Neural progenitor cell (in vitro differentiated cells): Measurements from ENCODE around the gene STK17B. TPM values are rescaled to one million over a fixed set of nuclear protein-coding genes. Genes with fewer than 3 reads are reported as not detected.

Experiments used
- DNase-seq: peaks from one replicate; pipeline ENCODE4 v3.0.0-alpha.2; 2016; ENCODE audit warnings: low spot score
- H2AFZ ChIP-seq: fragments of 200-600 bp; sonication (generic); replicated peaks from 2 replicates; pipeline ENCODE4 v1.6.1; 2016; ENCODE audit warnings: antibody characterized with exemption
- H3F3A ChIP-seq: fragments of 200-600 bp; sonication (generic); 2 replicates; pipeline ENCODE4 v1.6.1; 2016; ENCODE audit warnings: antibody characterized with exemption, low read depth
- H3K27ac ChIP-seq: fragments of 200-600 bp; sonication (generic); 2 replicates; pipeline ENCODE4 v1.5.1; 2016; ENCODE audit warnings: mild to moderate bottlenecking
- H3K27me3 ChIP-seq: fragments of 200-600 bp; sonication (generic); 2 replicates; pipeline ENCODE4 v1.6.1; 2016; ENCODE audit warnings: mild to moderate bottlenecking, moderate library complexity
- H3K36me3 ChIP-seq: fragments of 200-600 bp; sonication (generic); 2 replicates; pipeline ENCODE4 v1.5.1; 2016
- H3K4me1 ChIP-seq: fragments of 200-600 bp; sonication (generic); 2 replicates; pipeline ENCODE4 v1.6.1; 2016; ENCODE audit warnings: mixed run types
- H3K4me2 ChIP-seq: fragments of 200-600 bp; sonication (generic); 2 replicates; pipeline ENCODE4 v1.6.1; 2016
- H3K4me3 ChIP-seq: fragments of 200-600 bp; sonication (generic); 2 replicates; pipeline ENCODE4 v1.5.1; 2016
- H3K79me2 ChIP-seq: fragments of 200-600 bp; sonication (generic); 2 replicates; pipeline ENCODE4 v1.6.1; 2016; ENCODE audit warnings: low read depth
- H3K9ac ChIP-seq: fragments of 200-600 bp; sonication (generic); 2 replicates; pipeline ENCODE4 v1.6.1; 2016
- H3K9me3 ChIP-seq: fragments of 200-600 bp; sonication (generic); 2 replicates; pipeline ENCODE4 v1.5.1; 2016; ENCODE audit warnings: low read depth
- H4K20me1 ChIP-seq: fragments of 200-600 bp; sonication (generic); 2 replicates; pipeline ENCODE4 v1.6.1; 2016; ENCODE audit warnings: low read depth
- H3K27ac Mint-ChIP-seq: 3 replicates; pipeline ENCODE4 v1.8.0; 2021; ENCODE audit warnings: mixed read lengths
- H3K27me3 Mint-ChIP-seq: 2 replicates; pipeline ENCODE4 v1.8.0; 2022; ENCODE audit warnings: low read depth, mild to moderate bottlenecking, inconsistent platforms, moderate library complexity, mixed read lengths; ENCODE audit not compliant: insufficient read depth
- H3K36me3 Mint-ChIP-seq: 3 replicates; pipeline ENCODE4 v1.8.0; 2021; ENCODE audit warnings: mixed read lengths
- H3K4me1 Mint-ChIP-seq: 3 replicates; pipeline ENCODE4 v1.8.0; 2021; ENCODE audit warnings: mixed read lengths
- H3K4me3 Mint-ChIP-seq: 3 replicates; pipeline ENCODE4 v1.8.0; 2021; ENCODE audit warnings: mild to moderate bottlenecking, moderate library complexity, mixed read lengths
- H3K9me3 Mint-ChIP-seq: 3 replicates; pipeline ENCODE4 v1.8.0; 2020; ENCODE audit warnings: mixed read lengths
- EZH2 ChIP-seq: fragments of 200-600 bp; sonication (generic); IDR thresholded peaks from 2 replicates; pipeline ENCODE4 v1.6.1; 2017; ENCODE audit warnings: antibody characterized with exemption, mild to moderate bottlenecking, moderate library complexity
- EZH2phosphoT487 ChIP-seq: fragments of 200-600 bp; sonication (generic); IDR thresholded peaks from 2 replicates; pipeline ENCODE4 v1.6.1; 2017; ENCODE audit warnings: antibody characterized with exemption
- total RNA-seq: library from RNA; depleted of rRNA; stranded (reverse); fragments of >200 nt; gene quantifications from 2 replicates; pipeline ENCODE4 v1.2.3, GENCODE V29; 2015; ENCODE audit warnings: low replicate concordance
- TF ChIP-seq, protein P1 (sequence below): fragments of 200-600 bp; sonication (generic); IDR thresholded peaks from 2 replicates; pipeline ENCODE4 v1.5.1; 2017; ENCODE audit warnings: antibody characterized with exemption, mild to moderate bottlenecking

The STK17B gene
- total RNA-seq, 1 donor from 2014 or later = 35.4 TPM

GRCh38 chr2:196099916-196100315 is 71.5 kb downstream of the STK17B start:
- no peak overlapping the region for H3K9ac ChIP-seq
- H3K9me3 ChIP-seq = no peaks in the 10 kb centered on the region
- DNase-seq = no peak
- peaks cover 5% of the 10 kb centered on the region for H3K27me3 Mint-ChIP-seq
- H3K27ac Mint-ChIP-seq = no peak overlapping the region
- no peaks in the 10 kb centered on the region for H4K20me1 ChIP-seq
- no peaks in the 10 kb centered on the region for H3K79me2 ChIP-seq
- TF ChIP-seq EZH2 = no peak
- TF ChIP-seq EZH2phosphoT487 = no peak
- TF ChIP-seq, protein P1, sequence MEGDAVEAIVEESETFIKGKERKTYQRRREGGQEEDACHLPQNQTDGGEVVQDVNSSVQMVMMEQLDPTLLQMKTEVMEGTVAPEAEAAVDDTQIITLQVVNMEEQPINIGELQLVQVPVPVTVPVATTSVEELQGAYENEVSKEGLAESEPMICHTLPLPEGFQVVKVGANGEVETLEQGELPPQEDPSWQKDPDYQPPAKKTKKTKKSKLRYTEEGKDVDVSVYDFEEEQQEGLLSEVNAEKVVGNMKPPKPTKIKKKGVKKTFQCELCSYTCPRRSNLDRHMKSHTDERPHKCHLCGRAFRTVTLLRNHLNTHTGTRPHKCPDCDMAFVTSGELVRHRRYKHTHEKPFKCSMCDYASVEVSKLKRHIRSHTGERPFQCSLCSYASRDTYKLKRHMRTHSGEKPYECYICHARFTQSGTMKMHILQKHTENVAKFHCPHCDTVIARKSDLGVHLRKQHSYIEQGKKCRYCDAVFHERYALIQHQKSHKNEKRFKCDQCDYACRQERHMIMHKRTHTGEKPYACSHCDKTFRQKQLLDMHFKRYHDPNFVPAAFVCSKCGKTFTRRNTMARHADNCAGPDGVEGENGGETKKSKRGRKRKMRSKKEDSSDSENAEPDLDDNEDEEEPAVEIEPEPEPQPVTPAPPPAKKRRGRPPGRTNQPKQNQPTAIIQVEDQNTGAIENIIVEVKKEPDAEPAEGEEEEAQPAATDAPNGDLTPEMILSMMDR = no peak
- H3K4me3 Mint-ChIP-seq = no peak overlapping the region
- no peak overlapping the region for H2AFZ ChIP-seq
- H3K4me1 ChIP-seq = peaks cover 16% of the 10 kb centered on the region
- no peaks in the 10 kb centered on the region for H3K36me3 ChIP-seq
- peaks cover 2% of the 10 kb centered on the region for H3K36me3 Mint-ChIP-seq
- no peaks in the 10 kb centered on the region for H3F3A ChIP-seq
- H3K4me3 ChIP-seq = no peak overlapping the region
- peaks cover 34% of the 10 kb centered on the region for H3K4me1 Mint-ChIP-seq
- H3K9me3 Mint-ChIP-seq = peaks cover 7% of the 10 kb centered on the region
- no peak overlapping the region for H3K4me2 ChIP-seq
- H3K27ac ChIP-seq = no peak overlapping the region
- H3K27me3 ChIP-seq = no peaks in the 10 kb centered on the region

DNA sequence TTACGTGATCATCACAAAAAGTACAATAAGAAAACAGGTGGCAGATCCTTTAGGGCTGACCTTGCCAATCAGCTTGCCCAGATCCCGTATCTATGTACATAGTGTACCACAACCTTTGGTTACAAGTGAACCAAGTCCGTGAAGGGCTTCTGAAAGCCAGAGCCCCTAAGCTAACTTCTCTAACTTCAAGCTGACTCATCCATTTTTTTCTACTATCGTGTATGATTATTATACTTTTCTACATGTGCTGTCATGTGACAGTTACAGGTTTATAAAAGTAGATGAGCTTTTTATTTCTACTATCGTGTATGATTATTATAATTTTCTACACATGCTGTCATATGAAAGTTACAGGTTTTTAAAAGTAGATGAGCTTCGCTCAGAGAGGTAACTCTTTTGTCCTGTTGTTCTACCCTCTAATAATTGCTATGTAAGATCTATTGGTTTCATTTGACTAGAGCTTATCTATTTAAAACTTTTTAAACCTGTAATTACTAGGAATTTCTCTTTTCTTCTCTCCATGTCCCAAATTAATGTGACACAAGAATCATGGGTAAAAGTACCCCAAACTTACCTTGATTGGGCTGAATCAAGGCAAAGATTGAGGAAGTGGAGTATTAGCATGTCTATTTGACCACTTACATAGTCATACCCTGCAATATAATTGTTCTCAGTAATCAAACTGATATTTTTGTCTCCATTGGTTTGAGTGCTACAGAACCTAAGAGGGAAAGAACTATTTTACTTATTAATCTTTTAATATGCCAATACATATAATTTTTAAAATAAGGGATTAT is 73.3 kb downstream of the STK17B start:
- Mint-ChIP-seq H3K36me3 (peaks cover under 1% of the 10 kb centered on the region), H3K4me3 (no peak overlapping the region), H3K27me3 (peaks cover 5% of the 10 kb centered on the region), H3K9me3 (peaks cover 9% of the 10 kb centered on the region), H3K4me1 (peaks cover 28% of the 10 kb centered on the region), H3K27ac (no peak overlapping the region)
- H3K36me3 ChIP-seq = no peaks in the 10 kb centered on the region
- no peak overlapping the region for H3K9ac ChIP-seq
- no peaks in the 10 kb centered on the region for H3F3A ChIP-seq
- H3K4me2 ChIP-seq = no peak overlapping the region
- H3K79me2 ChIP-seq = no peaks in the 10 kb centered on the region
- no peaks in the 10 kb centered on the region for H4K20me1 ChIP-seq
- TF ChIP-seq, protein P1 = no peak
- TF ChIP-seq EZH2 = no peak
- TF ChIP-seq EZH2phosphoT487 = no peak
- no peaks in the 10 kb centered on the region for H3K9me3 ChIP-seq
- H2AFZ ChIP-seq = no peak overlapping the region
- H3K27ac ChIP-seq = no peak overlapping the region
- H3K4me1 ChIP-seq = peaks cover 8% of the 10 kb centered on the region
- H3K27me3 ChIP-seq = no peaks in the 10 kb centered on the region
- no peak overlapping the region for H3K4me3 ChIP-seq
- DNase-seq = no peak

GRCh38 chr2:196096982-196097745 is 74.2 kb downstream of the STK17B start:
- Histone ChIP-seq H3K9me3 (no peaks in the 10 kb centered on the region), H3K9ac (no peak overlapping the region), H3K36me3 (no peaks in the 10 kb centered on the region), H4K20me1 (no peaks in the 10 kb centered on the region), H3F3A (no peaks in the 10 kb centered on the region), H3K4me1 (peaks cover 8% of the 10 kb centered on the region), H3K79me2 (no peaks in the 10 kb centered on the region), H3K27ac (no peak overlapping the region), H2AFZ (peak overlapping the region; percentile 15), H3K4me2 (no peak overlapping the region), H3K4me3 (no peak overlapping the region), H3K27me3 (no peaks in the 10 kb centered on the region)
- H3K4me1 Mint-ChIP-seq = peaks cover 19% of the 10 kb centered on the region
- H3K4me3 Mint-ChIP-seq = no peak overlapping the region
- no peak for DNase-seq
- no peak overlapping the region for H3K27ac Mint-ChIP-seq
- no peaks in the 10 kb centered on the region for H3K36me3 Mint-ChIP-seq
- no peak for TF ChIP-seq EZH2
- TF ChIP-seq, protein P1 = no peak
- H3K9me3 Mint-ChIP-seq = peaks cover 9% of the 10 kb centered on the region
- H3K27me3 Mint-ChIP-seq = peaks cover 5% of the 10 kb centered on the region
